Measurements from ENCODE around the gene PRIMA1. TPM values are rescaled to one million over a fixed set of nuclear protein-coding genes. Genes with fewer than 3 reads are reported as not detected.

PRIMA1 gene
- total and polyA plus RNA-seq, 12 donors: 1.8 to 16.3 (median 4.1) TPM

DNA sequence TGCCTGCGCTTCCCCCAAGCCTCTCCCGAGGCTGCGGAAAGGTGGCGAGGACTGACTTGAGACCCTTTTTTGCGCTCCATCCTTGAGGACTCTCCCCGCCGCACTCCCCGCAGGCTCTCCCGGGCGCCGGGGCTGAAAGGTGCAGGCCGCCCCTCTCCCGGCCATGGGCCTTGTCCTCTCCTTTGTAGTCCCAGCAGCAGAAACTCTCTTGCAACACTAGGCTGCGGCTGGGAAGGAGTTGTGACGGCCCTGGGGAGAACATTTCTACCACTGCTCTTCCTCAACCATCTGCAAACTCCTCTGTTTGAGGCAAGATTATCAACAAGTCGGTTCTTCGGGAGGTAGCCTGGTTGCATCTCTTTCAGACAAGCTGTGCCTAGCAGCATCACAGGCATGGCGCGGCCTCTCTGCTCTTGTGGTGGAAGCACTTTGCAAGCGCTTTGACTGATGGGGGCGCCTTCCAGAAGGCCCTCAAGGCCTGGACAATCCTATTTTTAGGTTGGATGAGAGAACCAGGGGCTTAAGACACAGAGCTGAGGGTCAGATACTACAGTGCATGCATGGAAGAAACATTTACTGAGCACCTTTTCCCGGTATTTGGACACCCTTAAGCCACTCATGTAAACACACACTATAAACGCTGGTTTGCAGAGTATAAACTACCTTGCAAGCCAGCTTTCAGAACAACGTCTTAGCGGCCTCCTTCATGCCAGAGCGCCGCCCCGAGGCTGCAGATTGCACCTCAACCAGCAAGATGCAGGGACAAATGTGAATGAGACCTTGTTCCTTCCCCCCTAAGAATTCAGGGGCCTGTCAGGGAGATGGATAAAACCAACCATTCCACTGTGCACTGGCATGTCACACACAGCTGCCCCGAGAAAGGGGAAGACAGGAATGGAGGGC is 1.2 kb upstream of the PRIMA1 start:
- TF ChIP-seq, protein P1, sequence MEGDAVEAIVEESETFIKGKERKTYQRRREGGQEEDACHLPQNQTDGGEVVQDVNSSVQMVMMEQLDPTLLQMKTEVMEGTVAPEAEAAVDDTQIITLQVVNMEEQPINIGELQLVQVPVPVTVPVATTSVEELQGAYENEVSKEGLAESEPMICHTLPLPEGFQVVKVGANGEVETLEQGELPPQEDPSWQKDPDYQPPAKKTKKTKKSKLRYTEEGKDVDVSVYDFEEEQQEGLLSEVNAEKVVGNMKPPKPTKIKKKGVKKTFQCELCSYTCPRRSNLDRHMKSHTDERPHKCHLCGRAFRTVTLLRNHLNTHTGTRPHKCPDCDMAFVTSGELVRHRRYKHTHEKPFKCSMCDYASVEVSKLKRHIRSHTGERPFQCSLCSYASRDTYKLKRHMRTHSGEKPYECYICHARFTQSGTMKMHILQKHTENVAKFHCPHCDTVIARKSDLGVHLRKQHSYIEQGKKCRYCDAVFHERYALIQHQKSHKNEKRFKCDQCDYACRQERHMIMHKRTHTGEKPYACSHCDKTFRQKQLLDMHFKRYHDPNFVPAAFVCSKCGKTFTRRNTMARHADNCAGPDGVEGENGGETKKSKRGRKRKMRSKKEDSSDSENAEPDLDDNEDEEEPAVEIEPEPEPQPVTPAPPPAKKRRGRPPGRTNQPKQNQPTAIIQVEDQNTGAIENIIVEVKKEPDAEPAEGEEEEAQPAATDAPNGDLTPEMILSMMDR (IDR thresholded peaks at IDR 0.05): no peak
- peak overlapping the region in 6 of 10 donors; percentile 25 to 80 (median 62) for H3K27ac ChIP-seq
- no peaks in the 10 kb centered on the region for H3K36me3 ChIP-seq
- DNase-seq (no peak), ATAC-seq (peak in 7 of 8 donors; percentile 6 to 43 (median 24))
- intact Hi-C loops (cut with DNase I): loop anchor here in 9 of 10 donors (1.0 to 10.0 kb wide), 12 partner anchors 42 to 135 kb away; no protein-coding TSS in a partner anchor
- peak overlapping the region in 9 of 10 donors; percentile 48 to 66 (median 56) for H3K4me3 ChIP-seq
- H3K27me3 ChIP-seq: peaks cover 0 to 44% (median 25%) of the 10 kb centered on the region in 7 donors
- H3K9me3 ChIP-seq: no peaks in the 10 kb centered on the region
- peaks cover 0 to 21% (median 9%) of the 10 kb centered on the region in 9 donors for H3K4me1 ChIP-seq
- 27 to 29% methylated on average over 29 of the region's 29 CpGs for WGBS, 2 donors

DNA sequence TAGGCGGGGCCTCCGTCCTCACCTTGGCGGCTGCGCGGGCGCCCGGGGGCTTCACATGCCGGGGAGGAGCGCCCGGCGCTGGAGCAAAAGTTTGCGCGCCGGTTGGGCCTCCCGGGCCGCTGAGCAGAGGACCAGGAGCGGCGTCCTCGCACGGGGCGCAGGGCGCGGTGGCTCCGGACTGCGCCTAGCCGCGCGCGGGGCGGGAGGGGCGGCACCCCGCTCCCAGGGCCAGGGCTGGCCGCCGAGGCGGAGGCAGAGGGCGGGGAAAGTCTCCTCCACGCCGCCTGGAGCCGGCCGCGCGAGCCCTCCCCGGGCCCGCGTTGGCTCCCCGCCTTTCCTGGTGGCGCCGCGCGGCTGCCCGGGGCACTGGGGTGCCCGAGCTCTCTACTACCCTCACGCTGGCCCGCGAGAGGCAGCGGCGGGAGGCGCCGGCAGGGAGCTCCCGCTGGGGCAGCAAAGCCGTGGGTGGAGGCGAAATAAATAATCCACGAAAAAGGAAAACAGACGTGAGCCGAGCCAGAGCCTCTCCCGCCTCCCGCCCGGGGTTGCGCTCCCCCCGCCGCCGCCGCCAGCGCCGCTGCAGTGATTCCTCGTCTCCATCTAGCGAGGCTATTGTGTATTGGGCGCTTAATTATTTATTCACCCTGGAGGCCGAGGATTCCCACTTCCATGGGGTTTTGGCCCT is 400 bp upstream of the PRIMA1 start:
- Histone ChIP-seq H3K27me3 (peaks cover 0 to 42% (median 25%) of the 10 kb centered on the region in 7 donors), H3K36me3 (no peaks in the 10 kb centered on the region), H3K9me3 (no peaks in the 10 kb centered on the region), H3K4me1 (peaks cover 0 to 21% (median 9%) of the 10 kb centered on the region in 9 donors), H3K4me3 (peak overlapping the region; percentile 19 to 66 (median 56)), H3K27ac (peak overlapping the region in 9 of 10 donors; percentile 25 to 80 (median 60))
- ATAC-seq (peak; percentile 85 to 91 (median 88)), DNase-seq (peak; percentile 28 to 60)
- 0 to 1% methylated on average over 64 to 79 of the region's 79 CpGs for WGBS, 2 donors
- intact Hi-C loops (cut with DNase I): loop anchor here in 9 of 10 donors (1.0 to 10.0 kb wide), 12 partner anchors 41 to 134 kb away; no protein-coding TSS in a partner anchor
- TF ChIP-seq, protein P1 (IDR thresholded peaks at IDR 0.05): peak; percentile 21 to 65 (median 58)

DNA sequence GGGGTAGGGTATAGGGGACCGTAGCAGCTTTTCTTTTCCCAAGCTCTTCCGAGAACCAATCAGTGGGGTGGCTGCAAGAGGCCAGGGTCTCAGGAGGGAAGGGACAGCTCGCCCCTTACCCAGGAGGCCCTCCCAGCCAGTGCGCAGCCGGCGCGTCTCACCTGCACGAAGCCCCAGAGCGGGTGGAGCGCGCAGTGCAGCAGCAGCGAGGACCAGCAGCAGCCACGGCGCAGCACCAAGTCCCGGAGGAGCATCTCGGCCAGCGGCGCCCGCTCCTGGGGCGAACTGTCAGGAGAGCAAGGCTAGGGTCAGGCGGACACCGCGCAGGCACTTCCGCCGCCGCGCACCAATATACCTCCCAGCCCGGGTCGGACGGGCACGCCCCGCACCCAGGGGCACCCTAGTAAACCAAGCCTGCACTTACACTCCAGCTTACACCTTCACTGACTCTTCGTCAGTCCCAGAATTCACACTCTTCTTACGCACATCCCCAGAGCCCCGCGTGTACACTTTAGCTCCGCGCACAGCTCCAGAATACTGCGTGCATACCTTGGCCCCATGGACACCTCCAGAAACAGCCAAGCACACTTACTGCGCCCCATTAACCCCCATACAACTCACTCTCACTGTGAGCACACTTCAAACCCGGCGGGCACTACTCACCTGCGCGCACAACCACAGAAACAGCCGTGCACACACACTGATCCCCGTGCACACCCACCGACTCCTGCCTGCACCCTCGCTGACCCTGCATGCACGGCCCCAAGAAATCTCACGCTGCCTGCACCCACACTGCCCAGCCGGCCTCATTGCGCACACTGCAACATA is 606 bp downstream of the PRIMA1 start:
- Histone ChIP-seq H3K4me1 (peaks cover 0 to 21% (median 9%) of the 10 kb centered on the region in 9 donors), H3K27me3 (peaks cover 0 to 38% (median 25%) of the 10 kb centered on the region in 7 donors), H3K9me3 (no peaks in the 10 kb centered on the region), H3K4me3 (peak overlapping the region; percentile 19 to 66 (median 56)), H3K36me3 (no peaks in the 10 kb centered on the region), H3K27ac (no peak overlapping the region)
- ATAC-seq: peak in 4 of 8 donors; percentile 2 to 38 (median 19)
- DNase-seq: no peak
- intact Hi-C loops (cut with DNase I): loop anchor here in 9 of 10 donors (1.0 to 10.0 kb wide), 10 partner anchors 45 to 133 kb away; no protein-coding TSS in a partner anchor
- TF ChIP-seq, protein P1 (IDR thresholded peaks at IDR 0.05): no peak
- WGBS, 2 donors: 23 to 25% methylated on average over 50 to 52 of the region's 52 CpGs

Measured in heart right ventricle (tissue), 16 donors.